NB4 (cell line): ENCODE results near the gene SRSF4.

ENCODE experiments used
- MAX ChIP-seq: IDR thresholded peaks from 2 replicates; pipeline ENCODE4 v1.6.1; 2011; ENCODE audit warnings: low read depth, low read length
- MYC ChIP-seq: IDR thresholded peaks from 2 replicates; pipeline ENCODE4 v1.6.1; 2011; ENCODE audit warnings: low read depth, low read length
- POLR2A ChIP-seq: IDR thresholded peaks from 2 replicates; pipeline ENCODE4 v1.6.1; 2011; ENCODE audit warnings: mild to moderate bottlenecking; ENCODE audit not compliant: insufficient read length; ENCODE audit errors: extremely low read depth
- TF ChIP-seq, protein P1 (sequence below): IDR thresholded peaks from one replicate; pipeline ENCODE4 v1.5.1; 2012; ENCODE audit warnings: low read depth, low read length

- TF ChIP-seq, protein P1, sequence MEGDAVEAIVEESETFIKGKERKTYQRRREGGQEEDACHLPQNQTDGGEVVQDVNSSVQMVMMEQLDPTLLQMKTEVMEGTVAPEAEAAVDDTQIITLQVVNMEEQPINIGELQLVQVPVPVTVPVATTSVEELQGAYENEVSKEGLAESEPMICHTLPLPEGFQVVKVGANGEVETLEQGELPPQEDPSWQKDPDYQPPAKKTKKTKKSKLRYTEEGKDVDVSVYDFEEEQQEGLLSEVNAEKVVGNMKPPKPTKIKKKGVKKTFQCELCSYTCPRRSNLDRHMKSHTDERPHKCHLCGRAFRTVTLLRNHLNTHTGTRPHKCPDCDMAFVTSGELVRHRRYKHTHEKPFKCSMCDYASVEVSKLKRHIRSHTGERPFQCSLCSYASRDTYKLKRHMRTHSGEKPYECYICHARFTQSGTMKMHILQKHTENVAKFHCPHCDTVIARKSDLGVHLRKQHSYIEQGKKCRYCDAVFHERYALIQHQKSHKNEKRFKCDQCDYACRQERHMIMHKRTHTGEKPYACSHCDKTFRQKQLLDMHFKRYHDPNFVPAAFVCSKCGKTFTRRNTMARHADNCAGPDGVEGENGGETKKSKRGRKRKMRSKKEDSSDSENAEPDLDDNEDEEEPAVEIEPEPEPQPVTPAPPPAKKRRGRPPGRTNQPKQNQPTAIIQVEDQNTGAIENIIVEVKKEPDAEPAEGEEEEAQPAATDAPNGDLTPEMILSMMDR: no peak
- TF ChIP-seq POLR2A (no peak), MAX (no peak), MYC (no peak)
Measured at GRCh38 chr1:29126198-29126597, 55.5 kb downstream of the SRSF4 start.
